Left renal cortex interstitium (tissue), 4 donors: ENCODE measurements around the gene BAZ1B. TPM values are rescaled to one million over a fixed set of nuclear protein-coding genes. Genes with fewer than 3 reads are reported as not detected.
"Not testable (repeated sequence)": the region's sequence is repeated elsewhere in the genome, so short reads cannot be mapped to it uniquely, and the experiment has no call there.

Experiments
- DNase-seq, 4 donors: peaks; one replicate each; pipeline ENCODE4 v3.0.0-alpha.2; 2013; ENCODE audit warnings: low read depth in 4 of 4, low spot score in 2 of 4, missing footprints in 1 of 4
- polyA plus RNA-seq, 4 donors: library from polyadenylated mRNA; unstranded; fragments of 120-200 nt; gene quantifications; one replicate each; pipeline ENCODE4 v1.2.1, GENCODE V29; 2013; ENCODE audit not compliant: insufficient read length in 4 of 4

The BAZ1B gene
- polyA plus RNA-seq, 4 donors = 67.5 to 78.7 (median 72.7) TPM

DNA sequence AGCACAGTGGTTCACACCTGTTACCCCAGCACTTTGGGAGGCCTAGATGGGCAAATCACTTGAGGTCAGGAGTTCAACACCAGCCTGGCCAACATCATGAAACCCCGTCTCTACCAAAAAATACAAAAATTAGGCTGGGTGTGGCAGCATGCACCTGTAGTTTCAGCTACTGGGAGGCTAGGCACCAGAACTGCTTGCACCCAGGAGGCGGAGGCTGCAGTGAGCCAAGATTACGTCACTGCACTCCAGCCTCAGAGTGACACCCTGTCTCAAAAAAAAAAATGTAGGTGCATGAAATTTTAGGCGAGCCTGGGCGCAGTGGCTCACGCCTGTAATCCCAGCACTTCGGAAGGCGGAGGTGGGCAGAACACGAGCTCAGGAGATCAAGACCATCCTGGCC, 25.7 kb upstream of the BAZ1B start:
- DNase-seq = no peak

DNA sequence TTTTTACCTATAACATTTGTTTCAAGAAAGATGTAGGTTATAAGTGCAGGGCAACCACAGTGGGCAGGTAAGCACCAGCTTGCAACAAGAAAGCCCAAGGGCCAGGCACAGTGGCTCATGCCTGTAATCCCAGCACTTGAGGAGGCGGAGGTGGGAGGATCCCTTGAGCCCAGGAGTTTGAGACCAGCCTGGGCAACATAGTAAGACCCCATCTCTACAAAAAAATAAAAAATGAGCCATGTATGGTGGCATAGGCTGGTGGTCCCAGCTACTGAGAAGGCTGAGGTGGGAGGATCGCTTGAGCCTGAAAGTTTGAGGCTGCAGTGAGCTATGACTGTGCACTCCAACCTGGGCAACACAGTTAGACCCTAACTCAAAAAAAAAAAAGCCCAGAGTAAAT, 22.6 kb upstream of the BAZ1B start:
- DNase-seq = no peak

DNA sequence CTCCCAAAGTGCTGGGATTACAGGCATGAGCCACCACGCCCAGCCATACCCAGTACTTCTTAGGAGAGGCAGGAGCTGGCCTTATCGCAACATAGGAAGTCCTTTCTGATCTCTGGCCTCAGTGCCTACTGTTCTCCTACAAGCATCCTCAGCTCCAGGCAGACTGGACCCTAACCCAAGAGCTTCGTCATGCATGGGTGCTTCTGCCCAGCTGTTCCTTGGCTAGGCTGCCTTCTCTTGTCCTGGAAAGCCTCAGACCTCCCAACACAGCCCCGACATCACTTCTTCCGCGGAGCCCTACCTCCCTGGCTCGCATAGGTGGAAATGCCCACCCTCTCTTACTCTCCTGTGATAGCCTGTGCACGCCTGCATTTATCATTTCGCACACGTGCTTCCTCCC, 19.6 kb upstream of the BAZ1B start:
- no peak for DNase-seq

DNA sequence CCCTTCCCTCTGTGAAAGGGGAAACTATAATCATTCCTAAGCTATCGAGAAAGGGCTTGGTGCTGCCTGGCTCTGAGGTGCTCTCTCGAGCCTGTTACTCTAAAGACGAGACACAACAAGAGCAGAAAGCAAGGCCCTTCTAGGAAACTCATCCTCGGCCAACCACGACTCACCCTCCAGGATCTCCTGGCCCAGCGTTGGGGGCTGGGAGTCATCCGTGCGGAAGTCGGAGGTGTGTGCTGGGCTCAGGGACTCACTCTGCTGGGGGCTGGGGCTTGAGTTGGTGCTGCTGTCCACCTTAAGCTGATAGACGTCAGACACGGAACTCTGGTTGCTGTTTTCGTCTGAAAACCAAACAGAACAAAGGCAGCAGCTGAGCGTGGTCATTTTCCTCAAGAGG, 17.6 kb upstream of the BAZ1B start:
- no peak for DNase-seq

DNA sequence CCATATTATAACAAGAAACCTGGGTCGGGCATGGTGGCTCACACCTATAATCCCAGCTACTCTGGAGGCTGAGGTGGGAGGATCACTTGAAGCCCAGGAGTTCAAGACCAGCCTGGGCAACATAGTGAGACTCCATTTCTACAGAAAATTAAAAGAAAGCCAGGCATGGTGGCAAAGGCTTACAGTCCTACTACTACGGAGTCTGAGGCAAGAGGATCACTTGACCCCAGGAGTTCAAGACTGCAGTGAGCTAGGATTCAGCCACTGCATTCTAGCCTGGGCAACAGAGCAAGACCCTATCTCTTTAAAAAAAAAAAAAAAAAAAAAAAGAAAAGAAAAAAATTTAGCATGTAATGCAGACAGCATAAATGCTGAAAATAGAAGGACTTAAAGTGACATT, 16.4 kb upstream of the BAZ1B start:
- DNase-seq = not testable (repeated sequence)

DNA sequence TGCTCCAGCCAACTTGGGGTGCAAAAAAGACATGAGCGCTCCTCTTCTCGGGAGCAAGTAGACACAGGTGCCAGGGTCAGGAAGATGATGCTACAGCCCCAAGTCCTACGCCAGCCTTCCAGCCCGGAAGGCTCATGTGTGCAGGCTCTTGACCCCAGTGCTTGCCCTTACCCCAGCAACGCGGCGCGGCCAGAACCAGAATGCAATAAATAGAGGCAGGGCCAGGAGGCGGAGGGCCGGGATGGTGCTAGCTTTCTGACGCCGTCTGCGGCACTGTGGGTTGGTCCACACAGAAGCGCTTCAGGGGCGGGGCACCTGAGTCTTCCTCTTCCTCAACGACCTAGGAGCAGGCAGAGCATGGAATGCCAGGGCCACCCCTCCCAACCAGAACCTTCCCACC, 15.0 kb upstream of the BAZ1B start:
- no peak for DNase-seq

DNA sequence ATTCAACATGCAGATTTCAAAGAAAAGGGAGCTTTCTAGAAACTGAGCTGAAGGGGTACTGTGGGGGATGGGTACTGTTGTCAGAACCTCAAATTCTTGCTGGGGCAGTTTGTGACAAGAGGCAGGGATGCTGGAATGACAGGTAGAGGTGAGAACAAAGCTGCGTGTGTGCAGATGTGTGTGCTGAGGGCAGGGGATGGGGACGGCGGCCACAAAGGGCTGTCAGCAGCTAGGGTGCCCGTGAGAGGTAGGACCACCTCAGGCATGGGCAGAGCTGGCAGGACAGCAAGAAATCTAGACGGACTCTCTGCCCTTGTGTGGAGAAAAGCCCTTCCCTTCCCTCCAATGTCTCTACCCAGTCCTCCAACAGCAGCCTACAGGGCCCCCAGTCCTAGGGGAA, 14.4 kb upstream of the BAZ1B start:
- no peak for DNase-seq

DNA sequence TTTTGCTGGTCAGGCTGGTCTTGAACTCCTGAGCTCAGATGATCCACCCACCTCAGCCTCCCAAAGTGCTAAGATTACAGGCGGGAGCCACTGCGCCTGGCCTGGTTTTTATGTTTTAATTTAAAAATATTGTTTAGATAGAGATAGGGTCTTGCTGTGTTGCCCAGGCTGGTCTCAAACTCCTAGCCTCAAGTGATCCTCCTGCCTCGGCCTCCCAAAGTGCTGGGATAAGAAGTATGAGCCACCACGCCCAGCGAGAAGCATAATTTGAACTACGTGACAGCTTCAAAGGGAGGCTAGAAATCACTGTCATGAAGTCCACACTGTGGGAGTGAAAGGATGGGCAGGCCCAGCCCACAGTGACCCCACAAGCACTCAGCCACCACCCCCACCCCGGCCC, 13.8 kb upstream of the BAZ1B start:
- not testable (repeated sequence) for DNase-seq

DNA sequence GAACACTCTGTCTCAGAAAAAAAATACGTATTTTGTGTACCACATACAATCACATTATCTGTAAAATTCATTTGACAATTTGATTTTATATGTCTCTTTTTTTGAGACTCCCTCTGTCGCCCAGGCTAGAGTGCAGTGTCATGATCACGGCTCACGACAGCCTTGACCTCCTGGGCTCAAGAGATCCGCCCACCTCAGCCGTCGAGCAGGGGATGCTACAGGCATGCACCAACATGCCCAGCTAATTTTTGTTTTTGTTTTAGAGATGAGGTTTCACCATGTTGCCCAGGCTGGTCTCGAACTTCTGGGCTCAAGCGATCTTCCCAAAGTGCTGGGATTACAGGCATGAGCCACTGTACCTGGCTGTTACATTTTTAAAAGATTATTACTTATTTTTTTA, 11.6 kb upstream of the BAZ1B start:
- no peak for DNase-seq

DNA sequence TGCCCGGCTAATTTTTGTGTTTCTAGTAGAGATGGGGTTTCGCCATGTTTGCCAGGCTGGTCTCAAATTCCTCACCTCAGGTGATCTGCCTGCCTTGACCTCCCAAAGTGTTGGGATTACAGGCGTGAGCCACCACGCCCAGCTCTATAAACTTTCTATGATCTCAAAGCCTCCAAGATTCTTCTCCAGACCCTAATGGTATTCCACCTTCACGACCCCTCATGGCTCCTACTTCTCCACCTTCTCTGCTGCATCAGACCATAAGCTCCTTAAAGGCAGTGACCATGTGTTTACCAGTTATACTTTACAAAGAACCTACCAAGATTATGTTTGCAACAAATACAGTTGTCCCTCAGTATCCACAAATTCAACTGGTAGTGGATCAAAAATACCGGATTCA, 10.1 kb upstream of the BAZ1B start:
- no peak for DNase-seq

DNA sequence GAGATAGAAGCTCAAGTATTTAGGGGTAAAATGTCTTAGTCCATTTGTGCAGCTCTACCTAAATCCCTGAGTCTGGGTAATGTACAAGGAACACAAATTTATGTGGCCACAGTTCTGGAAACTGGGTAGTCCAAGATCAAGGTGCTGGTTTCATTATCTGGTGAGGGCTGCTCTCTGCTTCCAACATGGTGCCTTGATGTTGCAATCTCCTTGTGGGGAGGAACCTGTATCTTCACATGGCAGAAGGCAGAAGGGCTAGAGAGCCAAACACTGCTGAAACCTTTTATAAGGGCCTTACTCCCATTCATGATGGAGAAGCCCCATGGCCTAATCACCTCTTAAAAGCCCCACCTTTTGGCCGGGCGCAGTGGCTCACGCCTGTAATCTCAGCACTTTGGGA, 8.7 kb upstream of the BAZ1B start:
- no peak for DNase-seq

DNA sequence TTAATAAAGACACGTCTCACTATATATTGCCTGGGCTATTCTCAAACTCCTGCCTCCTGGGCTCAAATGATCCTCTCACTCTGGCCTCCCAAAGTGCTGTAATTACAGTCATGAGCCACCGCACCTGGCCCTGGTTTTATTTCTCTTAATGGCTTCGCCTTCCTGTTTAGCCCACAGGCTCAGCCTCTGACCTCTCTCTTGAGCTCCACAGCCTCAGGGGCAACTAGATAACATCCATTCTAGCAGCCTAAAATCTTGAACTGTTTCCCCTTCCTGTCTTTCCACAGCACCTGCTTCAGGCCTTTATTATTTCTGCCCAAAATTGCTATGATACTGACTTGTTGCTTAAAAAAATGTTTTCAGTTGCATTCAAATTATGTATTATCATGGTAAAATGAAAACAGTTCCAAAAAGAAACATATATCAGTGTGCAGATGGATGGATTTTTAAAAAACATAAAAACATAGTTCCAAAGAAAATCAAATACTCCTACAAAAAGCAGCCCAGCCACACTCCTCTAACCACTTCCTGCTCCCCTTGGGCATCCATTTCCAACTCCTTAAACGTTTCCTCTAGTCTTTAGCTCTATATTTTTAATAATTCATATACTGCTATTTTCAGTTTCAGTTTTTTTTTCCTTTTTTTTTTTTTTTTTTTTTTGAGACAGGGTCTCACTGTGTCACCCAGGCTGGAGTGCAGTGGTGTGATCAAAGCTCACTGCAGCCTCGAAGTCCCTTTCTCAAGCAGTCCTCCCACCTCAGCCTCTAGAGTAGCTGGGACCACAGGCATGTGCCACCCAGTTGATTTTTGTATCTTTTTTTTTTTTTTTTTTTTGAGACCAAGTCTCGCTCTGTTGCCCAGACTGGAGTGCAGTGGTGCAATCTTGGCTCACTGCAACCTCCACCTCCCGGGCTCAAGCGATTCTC, 5.1 kb upstream of the BAZ1B start:
- DNase-seq = no peak

DNA sequence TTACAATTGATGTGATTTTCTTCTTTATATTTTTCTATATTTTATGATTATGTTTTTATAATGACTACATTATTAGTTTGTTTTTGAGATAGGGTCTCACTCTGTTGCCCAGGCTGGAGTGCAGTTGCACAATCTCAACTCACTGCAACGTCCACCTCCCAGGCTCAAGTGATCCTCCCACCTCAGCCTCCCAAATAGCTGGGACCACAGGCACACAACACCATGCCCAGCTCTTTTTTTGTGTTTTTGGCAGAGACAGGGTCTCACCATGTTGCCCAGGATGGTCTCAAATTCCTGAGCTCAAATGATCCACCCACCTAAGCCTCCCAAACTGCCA, 4.0 kb upstream of the BAZ1B start:
- not testable (repeated sequence) for DNase-seq

DNA sequence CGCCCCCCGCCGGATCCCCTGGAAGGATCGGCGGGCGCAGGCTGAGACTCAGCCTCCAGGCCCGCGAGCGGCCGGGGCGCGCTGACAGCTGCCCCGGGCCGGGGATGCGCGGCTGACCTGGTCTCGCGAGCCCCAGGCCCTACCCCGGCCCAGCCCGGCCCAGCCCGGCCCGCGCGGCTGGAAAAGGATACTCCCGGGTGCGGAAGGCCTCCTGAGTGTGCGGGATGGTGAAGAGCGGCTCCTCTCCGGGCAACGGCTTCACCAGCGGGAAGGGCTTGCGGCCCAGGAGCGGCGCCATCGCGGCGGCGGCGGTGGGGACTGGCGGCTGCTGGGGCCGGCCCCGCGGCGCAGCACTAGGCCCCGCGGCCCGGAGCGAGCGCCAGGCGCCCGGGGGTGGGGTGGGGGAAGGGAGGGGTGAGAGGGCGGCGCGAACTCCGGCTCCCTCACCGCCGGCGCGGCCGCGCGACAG, 423 bp downstream of the BAZ1B start:
- DNase-seq = no peak

DNA sequence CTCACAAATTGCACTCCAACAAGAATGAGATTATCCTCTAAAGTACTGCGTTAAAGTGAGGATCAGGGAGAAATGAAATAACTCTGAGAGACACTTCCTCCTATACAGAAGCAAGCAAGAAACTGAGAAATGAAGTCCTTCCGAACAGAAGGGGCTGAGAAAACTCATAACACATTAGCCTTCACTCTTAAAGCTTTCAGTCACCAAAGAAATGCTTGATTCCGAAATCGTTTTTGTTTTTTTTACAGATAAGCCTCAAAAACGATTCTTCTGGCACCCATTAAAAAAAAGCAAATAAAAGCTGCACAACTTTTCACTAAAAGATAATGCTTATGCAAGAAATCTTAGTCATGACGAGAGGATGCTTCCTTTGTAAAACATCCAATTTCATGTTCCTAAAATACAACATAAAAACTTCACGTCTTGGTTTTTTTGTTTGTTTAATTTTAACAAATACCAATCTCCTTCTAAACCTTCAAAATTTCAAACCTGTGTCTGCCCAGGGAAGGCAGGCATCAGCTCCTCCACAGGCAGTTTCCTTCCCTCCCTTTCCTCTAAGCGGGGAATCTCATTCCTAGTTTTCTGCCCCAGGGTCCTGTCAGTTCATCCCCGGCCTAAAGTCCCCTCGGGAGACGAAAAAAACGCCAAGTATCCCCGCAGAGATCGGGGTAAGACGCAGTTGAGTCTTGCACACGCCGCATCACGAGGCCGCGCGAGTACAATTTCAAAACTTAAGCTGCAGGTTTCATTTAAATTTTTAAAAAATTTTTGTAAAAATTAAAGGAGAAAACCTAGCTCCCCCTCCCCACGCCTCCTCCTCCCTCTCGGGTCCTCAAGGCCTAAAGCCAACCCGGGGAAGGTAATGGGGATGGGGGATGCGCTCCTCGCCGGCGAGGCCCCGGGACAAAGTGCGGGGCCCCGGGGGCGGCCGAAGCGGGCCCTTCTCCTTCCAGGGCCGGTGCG, 1.1 kb downstream of the BAZ1B start:
- DNase-seq = no peak

DNA sequence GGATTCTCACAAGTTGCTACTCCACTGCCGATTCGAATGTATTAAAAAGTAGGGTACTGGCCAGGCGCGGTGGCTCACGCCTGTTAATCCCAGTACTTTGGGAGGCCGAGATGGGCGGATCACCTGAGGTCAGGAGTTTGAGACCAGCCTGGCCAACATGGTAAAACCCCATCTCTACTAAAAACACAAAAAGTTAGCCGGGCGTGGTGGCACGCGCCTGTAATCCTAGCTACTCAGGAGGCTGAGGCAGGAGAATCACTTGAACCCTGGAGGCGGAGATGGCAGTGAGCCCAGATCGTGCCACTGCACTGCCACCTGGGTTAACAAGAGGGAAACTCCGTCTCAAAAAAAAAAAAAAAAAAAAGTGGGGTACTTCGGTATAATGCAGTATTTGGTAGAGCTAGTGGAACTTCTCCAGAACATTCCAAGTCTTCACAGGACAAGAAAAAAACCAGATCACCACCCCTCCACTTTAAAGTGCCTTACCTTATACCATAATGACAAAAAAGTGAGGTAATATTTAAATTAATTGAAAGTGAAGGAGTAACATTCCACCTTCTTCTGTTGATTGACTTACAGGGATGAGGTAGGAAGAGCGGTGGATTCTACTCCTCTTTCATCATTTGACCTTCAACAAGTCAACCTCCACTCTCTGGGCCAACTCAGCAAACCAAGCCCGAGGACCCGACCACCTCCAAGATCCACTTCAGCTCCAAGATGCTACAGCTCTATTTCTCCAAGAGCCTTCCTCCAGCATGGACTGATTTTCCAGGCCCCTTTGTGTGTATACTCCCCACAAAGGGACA, 2.0 kb downstream of the BAZ1B start:
- no peak for DNase-seq

DNA sequence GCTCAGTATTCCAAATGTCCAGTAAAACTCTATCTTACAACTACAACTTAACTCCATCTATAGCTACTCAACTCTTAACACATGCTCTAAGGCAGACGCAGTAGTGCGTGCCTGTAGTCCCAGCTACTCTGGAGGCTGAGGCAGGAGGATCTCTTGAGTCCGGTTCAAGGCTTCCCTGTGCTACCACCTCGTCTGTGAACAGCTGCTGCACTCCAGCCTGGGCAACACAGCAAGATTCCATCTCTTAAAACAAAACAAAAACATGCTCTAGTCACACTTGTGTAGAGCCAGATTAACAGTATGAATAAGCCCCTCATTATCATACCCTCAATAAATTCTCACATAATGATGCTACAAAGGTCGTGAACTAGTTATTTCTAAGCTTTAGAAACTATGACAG, 3.6 kb downstream of the BAZ1B start:
- no peak for DNase-seq

DNA sequence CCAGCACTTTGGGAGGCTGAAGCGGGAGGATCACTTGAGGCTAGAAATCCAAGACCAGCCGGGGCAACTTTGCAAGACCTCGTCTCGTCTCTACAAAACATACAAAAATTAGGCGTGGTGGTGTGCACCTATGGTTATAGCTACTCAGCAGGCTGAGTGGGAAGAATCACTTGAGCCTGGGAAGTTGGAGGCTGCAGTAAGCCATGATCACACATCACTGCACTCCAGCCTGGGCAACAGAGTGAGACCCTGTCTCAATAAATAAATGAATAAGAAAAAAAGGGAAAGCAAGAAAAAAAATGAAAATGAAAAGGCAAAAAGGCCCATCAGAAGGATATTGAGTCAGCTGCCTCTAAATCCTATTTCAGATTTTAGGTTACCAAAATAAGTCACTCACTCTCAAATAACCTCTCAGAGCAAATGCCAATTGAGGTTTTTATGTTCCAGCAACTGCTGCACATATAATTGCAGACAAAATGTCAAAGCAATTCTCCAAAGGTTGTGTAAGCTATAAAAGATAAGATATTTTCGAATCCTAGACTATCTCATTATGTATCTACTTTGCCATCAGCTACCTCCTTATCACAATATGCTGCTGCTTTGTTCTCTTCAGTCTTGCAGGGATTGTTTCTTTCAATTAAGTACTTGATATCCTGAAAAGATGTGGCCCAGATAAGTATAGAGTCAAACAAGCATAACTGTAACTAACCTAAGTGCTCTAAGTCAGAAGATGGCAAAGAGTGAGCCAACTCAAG, 4.7 kb downstream of the BAZ1B start:
- no peak for DNase-seq

DNA sequence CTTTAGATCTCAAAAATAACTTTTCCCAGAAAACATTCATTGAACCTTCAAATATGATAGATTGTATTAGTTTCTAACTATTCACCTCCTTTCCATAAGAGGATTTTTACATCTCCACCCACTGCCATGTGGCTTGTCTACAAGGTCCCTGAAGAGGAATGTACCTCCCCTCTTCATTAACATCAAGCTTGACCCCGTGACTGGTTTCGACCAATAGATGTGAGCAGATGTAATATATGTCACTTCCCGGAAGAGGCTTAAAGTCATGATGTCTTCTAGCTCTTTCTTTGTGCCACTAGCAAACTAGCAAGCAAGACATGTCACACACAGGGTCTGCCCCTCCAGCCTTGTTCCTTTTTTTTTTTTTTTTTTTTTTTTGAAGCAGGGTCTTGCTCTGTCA, 6.9 kb downstream of the BAZ1B start:
- DNase-seq = no peak
